Stimulated activated CD4-positive, alpha-beta T cell treated with anti-CD3 and anti-CD28 coated beads, Interleukin-1b, Interleukin-23, amount 100 ng/mL, for 48 hours (primary cell): ENCODE results near the gene ANKRD34A.
A peak's percentile ranks its signal among the peaks of the same experiment; 100 is the strongest.
"Not testable (repeated sequence)": the region's sequence is repeated elsewhere in the genome, so short reads cannot be mapped to it uniquely, and the experiment has no call there.

ENCODE experiments used
- DNase-seq: peaks from one replicate; pipeline ENCODE4 v3.0.0-alpha.2; 2020

The ANKRD34A gene

GRCh38 chr1:145942871-145943270, 21.5 kb downstream of the ANKRD34A start:
- no peak for DNase-seq

GRCh38 chr1:145942405-145942804, 22.0 kb downstream of the ANKRD34A start:
- DNase-seq, result no peak

- no peak for DNase-seq
Measured at GRCh38 chr1:145937436-145937835, 26.9 kb downstream of the ANKRD34A start.

- DNase-seq, result no peak
Measured at GRCh38 chr1:145936247-145936646, 28.1 kb downstream of the ANKRD34A start.

- no peak for DNase-seq
Measured at GRCh38 chr1:145935708-145936107, 28.7 kb downstream of the ANKRD34A start.

- DNase-seq, result not testable (repeated sequence)
Measured at GRCh38 chr1:145932522-145933009, 31.8 kb downstream of the ANKRD34A start.

GRCh38 chr1:145927916-145928643, 36.3 kb downstream of the ANKRD34A start:
- no peak for DNase-seq

GRCh38 chr1:145927063-145927886, 37.1 kb downstream of the ANKRD34A start, which contains the start of gene RBM8A:
RBM8A (minus strand) TSS chr1:145927484; CDS start chr1:145927426, 58 bp downstream.
- DNase-seq, result peak; percentile 96

- peak; percentile 70 for DNase-seq
Measured at GRCh38 chr1:145926686-145927062, 37.7 kb downstream of the ANKRD34A start.

GRCh38 chr1:145922266-145922665, 42.1 kb downstream of the ANKRD34A start:
- no peak for DNase-seq

- not testable (repeated sequence) for DNase-seq
Measured at GRCh38 chr1:145920297-145920696, 44.1 kb downstream of the ANKRD34A start.

GRCh38 chr1:145918992-145919939, 45.1 kb downstream of the ANKRD34A start:
- DNase-seq, result peak; percentile 9

- peak; percentile 90 for DNase-seq
Measured at GRCh38 chr1:145918144-145918991, 46.0 kb downstream of the ANKRD34A start, which contains the start of gene PEX11B. PEX11B (minus strand) TSS chr1:145918717; CDS start chr1:145918688, 29 bp downstream.

GRCh38 chr1:145917595-145917994, 46.8 kb downstream of the ANKRD34A start:
- no peak for DNase-seq

- DNase-seq, result peak; percentile 17
Measured at GRCh38 chr1:145916745-145917144, 47.6 kb downstream of the ANKRD34A start.

- DNase-seq, result no peak
Measured at GRCh38 chr1:145912128-145912641, 52.2 kb downstream of the ANKRD34A start.
